ENCODE results near the gene LRPPRC. TPM values are rescaled to one million over a fixed set of nuclear protein-coding genes. Genes with fewer than 3 reads are reported as not detected.

The LRPPRC gene
- total RNA-seq, 1 experiment from 2014 or later = 50.5 TPM

DNA sequence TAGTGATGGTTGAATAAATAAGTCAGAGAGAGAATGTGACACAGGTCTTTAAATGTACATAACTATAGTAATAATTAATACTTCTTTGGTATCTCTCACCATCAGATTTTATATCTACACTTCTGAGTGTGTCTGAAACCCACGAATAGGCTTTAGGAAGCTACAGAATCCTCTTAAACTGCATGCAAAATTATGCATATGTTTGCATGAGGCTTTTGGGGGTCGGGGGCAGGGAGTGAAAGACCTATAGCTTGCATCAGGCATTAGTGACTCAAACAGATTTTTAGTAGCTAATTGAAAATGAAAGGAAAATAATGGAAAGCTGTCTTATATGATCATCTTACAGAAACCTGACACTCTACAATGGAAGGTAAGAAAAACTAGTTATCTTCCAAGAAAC lies 14.9 kb downstream of the LRPPRC start:
- no peak for DNase-seq (ENCODE audit: low read depth)

DNA sequence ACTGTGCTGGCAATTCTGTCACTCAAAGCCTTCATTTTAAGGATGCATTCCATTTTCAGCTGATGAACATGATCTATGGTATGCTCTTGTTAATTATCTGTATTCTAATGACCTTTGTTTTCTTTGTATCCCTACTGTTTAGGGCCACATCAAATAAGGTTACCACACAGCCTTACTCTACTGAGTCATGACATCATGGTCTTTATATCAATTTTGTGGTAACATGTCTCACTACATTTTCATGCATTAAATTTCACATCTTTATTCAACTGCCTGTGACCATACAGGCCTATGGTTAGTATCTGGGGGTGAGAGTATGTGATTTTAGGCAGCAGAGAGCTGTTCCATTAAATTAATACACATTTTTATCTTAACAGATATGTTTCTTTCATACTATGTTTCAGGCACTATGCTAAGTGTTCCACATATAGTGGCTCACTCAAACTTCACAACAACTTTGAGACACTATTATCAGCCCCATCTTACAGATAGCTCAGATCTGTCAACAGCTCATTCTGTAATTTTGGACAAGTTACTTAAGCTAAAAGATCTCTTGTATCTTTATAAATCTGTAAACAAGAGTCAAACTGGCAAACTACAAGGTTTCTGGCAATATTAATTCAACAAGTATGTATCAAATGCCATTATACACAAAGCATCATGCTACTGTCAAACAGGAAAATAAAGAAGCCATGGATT lies 18.0 kb downstream of the LRPPRC start:
- DNase-seq (ENCODE audit: low read depth) = no peak

DNA sequence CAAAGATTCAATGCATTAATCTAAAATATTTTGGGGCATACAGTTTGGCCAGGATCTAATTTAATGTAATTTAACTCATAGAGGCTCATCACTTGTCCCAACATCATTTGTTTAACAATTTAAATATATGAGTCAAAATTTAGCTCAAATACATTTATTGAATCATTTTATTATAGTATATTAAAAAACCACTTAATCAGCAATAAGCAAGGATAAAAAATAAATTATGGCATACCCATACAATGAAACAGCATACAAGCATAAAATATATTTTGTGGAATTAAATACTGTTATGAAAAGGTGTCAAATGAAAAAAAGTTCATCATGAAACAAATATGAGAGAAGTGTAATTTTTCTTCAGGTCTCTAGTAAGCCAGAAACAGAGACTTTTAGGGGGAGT lies 34.9 kb downstream of the LRPPRC start:
- no peak for DNase-seq (ENCODE audit: low read depth)

DNA sequence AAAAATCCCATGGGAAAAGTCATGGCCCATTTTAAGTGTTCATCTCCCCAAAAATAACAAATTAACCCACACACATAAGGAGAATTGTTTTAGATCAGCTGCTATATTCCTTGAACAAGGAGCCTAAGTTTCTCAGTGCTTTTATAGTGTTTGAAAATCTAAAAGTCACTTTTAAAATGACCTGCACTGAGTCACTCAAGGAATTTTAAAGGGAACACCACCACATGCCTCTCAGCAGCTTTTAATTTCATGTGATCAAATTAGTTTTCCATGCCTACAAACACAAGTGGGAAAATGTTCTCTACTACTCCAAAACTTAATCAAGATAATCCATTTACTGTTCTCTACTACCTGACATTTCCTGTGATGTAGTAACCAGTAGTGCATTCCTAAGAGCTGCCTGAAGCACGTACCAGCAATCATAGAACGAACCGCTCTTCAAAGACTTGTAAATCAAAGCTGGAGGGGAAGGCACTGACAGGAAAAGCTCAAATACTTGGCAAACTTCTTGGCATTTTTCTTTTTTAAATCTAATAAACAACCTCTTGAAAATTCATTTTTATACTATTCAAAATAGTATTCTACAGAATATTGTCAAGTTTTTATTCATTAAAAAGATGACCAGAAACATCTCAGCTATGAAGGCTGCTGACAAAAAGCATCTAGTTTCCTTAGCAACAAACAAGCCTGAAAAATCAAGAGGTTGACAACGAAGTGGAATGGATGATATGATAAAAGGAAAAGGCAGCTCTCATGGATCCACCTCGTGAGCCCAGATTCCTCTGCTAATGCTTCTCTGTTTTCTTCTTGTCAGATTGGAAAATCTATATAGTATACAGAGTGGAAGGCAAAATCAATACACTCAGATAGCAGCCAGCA lies 37.2 kb downstream of the LRPPRC start:
- no peak for DNase-seq (ENCODE audit: low read depth)

DNA sequence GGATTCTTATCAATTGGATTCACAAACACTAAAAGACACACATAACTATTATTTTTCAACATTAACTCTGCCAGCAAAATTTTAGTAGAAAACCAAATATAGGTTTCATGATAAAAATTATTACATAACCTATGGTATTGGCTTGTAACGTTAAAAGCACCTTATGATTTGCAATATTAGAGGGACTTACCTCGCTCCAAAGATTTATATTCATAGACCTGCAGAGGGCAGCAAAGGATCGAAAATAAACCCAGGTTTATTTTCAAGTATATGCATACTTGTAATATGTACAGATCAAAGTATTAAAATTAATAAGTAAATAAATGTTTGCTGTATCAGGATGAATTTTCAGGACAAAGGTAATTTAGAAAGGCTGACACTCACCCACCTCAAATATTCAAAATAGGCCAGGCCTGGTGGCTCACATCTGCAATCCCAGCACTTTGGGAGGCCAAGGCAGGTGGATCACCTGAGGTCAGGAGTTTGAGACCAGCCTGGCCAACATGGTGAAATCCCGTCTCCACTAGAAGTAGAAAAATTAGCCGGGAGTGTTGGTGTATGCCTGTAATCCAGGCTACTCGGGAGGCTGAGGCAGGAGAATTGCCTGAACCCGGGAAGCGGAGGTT lies 45.3 kb downstream of the LRPPRC start:
- peak; percentile 1 for DNase-seq (ENCODE audit: low read depth)

DNA sequence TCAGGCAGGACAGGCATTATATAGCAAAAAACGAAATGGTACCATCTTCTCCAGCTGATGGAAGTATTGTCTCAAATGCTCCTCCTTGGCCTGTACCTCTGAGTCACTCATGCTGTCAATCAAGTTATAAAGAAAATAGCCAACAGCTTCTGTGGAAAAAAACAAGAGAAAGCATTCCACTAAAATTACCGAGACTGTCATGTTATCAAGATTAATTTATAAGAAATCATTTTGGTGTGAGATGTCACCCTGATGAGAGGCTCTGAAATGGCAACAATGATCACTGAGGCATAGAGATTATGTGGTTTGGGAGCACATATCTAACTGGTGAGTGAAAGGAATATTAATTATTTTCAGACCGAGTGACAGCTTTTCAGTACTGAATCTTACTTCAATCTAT lies 47.4 kb downstream of the LRPPRC start:
- no peak for DNase-seq (ENCODE audit: low read depth)

DNA sequence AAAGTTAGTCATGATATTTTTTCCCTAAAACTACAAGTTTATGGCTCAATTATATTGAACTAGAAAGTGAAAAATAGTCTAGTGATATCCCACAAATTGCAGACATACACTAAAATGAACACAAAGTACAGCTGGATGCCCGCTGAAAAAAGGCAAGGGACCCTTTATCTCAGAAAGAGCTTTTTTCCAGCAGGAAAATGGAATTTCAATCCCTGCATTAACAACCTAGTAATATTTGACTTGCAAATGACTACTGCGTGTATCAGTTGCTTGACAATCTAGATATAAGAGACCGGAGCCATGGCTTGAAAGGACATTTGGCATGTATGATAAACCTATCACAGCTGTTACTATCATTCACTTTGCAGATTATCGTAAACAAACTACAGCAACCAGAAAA lies 49.1 kb downstream of the LRPPRC start:
- DNase-seq (ENCODE audit: low read depth) = no peak

DNA sequence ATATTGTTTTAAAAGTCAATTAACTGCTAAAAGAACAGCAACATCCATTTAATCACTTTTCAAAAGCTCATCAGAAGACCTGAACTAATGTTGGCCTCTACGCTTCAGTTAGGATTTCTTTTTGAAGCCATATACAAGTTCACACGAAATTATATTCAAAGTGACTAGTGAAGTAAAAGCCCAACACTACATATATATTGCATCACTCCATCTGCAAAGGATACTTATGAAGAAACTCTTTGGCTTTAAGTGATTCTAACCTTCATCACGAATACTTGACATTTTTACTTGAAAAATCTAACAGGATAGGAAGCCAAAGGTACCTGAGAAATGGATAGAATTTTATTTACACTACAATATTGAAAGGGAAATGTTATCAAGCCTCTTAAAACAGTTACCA lies 50.4 kb downstream of the LRPPRC start:
- no peak for DNase-seq (ENCODE audit: low read depth)

DNA sequence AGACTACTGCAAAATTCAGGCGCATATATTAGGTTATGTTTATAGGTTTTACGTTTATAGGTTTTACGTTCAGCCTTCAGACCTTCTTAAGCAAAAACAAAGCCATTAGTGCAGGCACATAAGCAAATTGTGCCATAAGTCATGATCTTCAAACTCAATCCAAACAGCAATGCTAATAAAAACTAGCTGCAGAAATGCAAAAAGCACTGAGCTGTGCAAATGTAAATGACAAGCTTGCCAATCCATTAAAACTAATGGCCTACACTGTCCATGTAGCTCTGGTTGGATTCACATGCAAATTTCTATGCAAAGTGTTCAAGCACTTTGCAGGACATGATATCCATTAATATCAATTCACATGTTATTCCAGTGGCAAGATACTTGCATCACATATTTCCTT lies 50.9 kb downstream of the LRPPRC start:
- DNase-seq (ENCODE audit: low read depth) = no peak

DNA sequence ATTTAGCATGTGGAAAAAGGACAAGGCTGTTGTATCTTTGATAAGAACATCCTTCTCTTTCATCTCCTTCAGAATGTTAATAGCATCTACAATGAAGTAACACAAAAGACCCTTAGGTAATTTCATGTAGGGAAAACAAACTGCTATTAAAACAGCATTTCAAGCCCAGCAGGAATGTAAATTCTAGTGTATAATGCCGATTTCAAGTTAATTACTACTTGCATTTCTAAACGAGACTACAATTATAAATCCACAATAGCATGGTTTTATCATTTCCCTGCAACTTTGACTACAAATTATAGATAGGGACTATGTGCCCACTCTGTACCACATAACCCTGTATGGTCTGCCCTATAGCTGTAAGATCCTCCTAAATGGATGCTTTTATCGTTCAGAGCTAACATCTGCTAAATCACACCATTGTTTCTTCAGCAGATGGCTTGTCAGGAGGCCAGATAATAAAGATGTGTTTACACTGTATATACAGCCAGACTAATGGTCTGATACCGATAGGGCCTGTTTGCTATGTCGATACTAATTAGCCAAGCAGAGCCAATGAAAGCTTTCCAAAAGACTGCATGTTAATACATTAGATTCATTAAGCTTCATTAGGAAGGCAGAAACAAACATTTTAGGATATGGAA lies 51.9 kb downstream of the LRPPRC start:
- no peak for DNase-seq (ENCODE audit: low read depth)

DNA sequence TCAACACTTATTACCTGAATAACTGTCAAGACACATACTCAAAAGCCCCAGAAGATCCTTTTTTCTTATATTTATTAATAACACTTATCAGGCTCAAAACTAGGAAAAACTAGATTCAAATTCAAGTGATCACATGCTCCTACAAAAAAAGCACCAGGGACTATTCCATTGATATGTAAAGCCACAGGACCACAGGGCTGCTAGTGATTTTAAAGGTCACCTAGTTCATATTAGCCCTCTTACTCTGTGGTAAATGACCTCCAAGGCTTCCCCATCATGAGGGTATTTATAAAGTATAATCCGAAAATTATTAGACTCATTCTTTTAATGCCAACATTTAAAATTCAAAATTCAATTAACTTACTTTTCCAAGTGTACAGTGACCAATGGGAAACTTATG lies 52.5 kb downstream of the LRPPRC start:
- no peak for DNase-seq (ENCODE audit: low read depth)

DNA sequence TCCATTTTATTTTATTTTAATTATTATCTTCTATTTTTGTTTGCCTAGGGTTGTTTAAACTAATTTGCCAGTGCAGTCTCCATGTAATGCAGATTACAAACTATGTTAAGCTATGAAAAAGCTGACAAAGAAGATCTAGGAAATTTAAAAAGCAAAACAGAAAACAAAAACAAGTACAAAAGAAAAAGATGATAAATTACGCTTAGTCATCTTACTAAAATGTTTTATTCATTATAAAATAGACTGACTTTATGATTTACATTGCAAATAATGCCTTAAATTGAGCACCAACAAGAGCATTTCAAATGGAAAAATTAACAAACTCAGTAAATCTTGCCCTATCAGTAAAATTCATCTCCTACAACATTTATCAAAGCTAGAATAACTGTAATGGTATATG lies 52.9 kb downstream of the LRPPRC start:
- DNase-seq (ENCODE audit: low read depth) = no peak

DNA sequence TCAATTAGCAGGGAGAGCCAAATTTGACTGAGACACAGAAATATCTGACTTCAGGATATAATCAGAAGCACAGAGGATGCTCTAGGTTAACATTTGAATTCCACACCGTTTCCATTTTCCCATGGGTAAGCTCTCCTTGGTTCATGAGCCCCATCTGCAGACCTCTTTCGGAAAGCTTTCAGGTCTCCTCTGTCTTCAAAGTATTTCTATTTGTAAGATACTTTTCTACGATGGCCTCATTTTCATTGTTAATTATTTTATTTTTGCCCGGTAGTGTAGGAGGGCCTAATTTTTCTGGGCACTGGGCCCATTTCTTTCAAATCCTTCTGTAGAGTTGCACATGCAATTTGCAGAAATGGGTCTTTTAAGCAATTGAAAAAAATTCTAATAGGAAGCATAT lies 53.8 kb downstream of the LRPPRC start:
- no peak for DNase-seq (ENCODE audit: low read depth)

DNA sequence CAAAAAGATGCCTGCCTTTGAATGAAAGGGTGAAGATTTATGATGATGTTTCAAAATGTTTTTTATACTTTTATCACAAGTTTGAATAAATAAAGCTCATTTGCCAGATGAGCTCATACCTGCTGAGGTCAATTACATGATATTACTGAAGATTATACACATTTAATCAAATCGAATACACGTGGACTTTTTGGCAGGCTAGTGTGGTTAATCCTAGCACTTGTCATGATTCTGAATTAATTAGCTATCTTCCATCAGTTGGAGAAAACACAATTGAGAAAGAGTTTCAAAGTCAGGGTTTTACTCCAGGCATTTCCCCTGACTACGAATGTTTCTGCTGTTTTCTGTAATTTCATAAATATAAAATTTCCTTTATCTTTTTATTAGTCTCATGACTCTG lies 54.4 kb downstream of the LRPPRC start:
- no peak for DNase-seq (ENCODE audit: low read depth)

DNA sequence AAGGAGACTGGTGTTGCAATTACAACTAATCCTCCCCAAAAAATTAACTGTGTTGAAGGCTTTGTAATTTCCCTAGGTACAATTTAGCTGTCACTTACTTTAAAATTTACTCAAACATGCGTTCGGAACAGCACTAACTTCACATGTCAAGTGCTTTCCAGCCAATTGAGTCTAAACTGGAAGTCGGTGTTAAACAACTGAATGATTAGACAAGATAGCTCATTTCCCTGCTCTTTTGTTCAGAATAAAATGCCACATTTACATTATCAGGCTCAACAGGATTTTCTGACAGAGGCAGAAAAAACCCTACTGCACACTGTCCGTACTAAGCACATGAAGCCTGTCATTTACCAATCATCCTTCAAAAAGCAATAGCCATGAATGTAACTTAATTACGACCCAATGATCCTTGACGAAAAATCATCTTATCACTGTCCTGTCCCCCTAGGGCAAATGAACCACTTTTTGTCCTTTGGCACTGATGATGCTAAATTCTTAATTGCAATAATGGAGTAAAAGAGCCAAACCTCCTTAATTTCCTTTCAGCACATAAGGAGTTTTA lies 56.0 kb downstream of the LRPPRC start:
- DNase-seq (ENCODE audit: low read depth) = no peak

DNA sequence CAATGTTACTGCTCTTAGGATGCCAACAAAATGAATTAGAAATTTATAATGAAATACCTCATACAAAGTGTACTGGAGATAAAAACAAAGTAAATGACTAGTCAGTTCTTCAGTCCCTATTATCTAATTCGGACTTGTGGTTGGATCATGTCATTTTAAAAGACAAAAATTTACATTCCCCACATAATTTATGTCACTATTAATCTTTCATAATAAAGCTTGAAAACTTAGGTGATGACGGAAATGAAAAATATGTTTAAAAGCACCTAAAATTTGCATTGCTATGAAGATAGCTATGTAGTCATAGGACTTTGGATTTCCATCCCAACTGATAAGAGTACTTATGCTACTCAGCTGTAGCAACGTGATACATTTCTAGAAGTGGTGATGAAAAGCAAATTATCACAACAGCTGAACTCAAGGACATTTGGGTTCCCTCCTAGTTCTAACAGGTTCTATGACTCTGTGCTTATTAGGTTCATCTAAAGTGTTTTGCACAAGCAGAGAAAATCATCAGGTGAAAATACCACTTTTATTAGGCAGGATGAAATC lies 58.4 kb downstream of the LRPPRC start:
- no peak for DNase-seq (ENCODE audit: low read depth)

DNA sequence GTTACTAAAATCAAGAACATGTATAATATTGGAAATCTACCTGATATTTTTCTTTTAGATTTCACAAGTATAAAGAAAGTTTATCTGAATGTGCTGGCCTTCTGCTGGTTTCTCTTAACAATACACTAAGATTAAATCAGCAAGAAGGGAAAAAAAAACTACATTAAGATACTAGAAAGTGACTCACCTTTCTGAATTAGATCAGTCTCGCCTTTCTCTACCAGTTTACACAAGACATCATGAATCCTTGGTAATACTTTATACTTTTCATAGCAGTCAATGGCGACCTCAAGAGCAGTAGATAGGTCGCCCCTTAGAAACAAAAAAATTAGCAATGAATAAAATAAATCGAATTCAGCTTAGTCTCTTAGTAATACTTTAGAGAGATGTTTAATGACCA lies 61.2 kb downstream of the LRPPRC start:
- DNase-seq (ENCODE audit: low read depth) = peak; percentile 3

DNA sequence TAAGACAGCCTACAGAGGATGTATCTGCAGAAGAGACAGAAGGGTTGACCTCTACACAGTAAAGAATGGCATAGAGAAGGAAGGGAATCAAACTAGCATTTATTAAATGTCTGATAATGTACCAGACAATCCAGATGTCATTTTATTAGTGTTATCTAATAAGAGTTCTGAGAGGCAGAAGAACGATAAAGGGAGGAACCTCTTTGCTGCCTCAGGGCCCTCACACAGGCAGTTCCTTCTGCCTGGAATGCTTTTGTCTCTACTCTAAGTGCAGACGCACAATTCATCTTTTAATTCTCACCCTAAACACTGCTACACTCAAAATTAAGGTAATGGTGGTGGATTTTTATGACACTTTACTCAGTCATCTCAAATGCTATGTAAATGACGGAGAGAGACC lies 64.5 kb downstream of the LRPPRC start:
- no peak for DNase-seq (ENCODE audit: low read depth)

DNA sequence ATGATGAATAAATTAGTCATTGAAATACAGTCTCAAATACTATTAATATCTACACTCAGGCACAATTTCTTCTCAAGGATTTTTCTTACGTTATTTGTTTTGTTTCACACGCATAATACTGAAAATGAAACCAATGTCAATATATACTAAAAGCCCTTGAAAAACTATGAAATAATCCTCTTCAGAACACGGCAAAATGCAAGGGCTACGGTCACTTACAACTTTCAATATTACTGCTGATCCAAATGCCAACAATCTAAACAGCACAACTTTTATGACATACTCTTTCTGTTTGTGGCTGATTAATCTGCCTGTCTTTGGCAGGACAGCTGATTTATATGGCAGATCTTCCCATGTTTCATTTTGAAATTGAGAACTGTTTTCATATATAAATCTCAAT lies 68.3 kb downstream of the LRPPRC start:
- no peak for DNase-seq (ENCODE audit: low read depth)

DNA sequence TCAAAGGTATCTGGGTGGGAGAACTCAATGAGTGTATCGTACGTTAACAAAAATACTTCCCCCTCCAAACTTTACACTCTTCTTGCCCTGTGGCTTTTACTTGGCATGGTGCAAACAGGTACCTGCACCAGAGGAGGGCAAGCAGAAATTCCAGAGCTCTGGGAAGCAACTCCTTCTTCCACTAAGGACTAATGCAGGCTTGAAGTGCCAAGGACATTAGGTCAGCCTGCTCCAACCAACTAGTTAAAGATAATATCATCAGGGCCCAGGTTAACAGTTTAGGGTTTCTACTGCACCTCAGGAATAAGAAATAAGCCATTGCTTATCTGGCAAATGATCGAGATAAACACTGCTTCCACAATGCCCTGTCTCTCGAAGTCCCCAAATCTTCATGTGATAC lies 70.4 kb downstream of the LRPPRC start:
- DNase-seq (ENCODE audit: low read depth) = no peak

DNA sequence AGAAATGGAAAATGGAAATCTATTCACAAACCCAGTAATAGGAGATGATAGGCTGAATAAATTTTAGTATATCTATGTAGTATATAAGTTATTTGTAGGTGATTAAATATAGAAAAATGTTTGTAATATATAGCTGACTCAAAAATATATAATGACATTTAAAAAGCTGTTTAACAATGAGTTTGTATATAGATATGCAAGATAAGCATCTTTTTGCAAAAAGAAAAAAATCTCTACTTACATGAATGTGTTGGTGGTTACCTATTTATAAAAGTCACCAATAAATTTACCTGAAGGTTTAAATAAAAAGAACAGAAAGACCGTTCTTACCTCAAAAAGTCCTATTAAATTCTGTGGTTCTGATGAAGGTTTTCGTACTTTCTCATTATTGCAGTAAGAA lies 71.3 kb downstream of the LRPPRC start:
- no peak for DNase-seq (ENCODE audit: low read depth)

Measured in HT1080 (cell line).